GM23338 (cell line): ENCODE results near the gene ZNF248. TPM values are rescaled to one million over a fixed set of nuclear protein-coding genes. Genes with fewer than 3 reads are reported as not detected.

Experiments used
- ATAC-seq: fragments of 200-7000 bp; cut with Tn5 transposase; 3 replicates; pipeline ENCODE4 v1.9.1; 2020
- DNase-seq: peaks from one replicate; pipeline ENCODE4 v3.0.0-alpha.2; 2015; ENCODE audit warnings: low spot score
- H2AFZ ChIP-seq: fragments of 200-600 bp; sonication (generic); 2 replicates; pipeline ENCODE4 v1.8.0; 2016; ENCODE audit warnings: antibody characterized with exemption, mild to moderate bottlenecking, moderate library complexity
- H3F3A ChIP-seq: fragments of 200-600 bp; sonication (generic); replicated peaks from 2 replicates; pipeline ENCODE4 v1.8.0; 2017; ENCODE audit warnings: antibody characterized with exemption, mixed run types, low read depth
- H3K27ac ChIP-seq: fragments of 200-600 bp; sonication (generic); 2 replicates; pipeline ENCODE4 v1.6.1; 2016; ENCODE audit warnings: low read depth
- H3K27me3 ChIP-seq: fragments of 200-600 bp; sonication (generic); 2 replicates; pipeline ENCODE4 v1.8.0; 2016; ENCODE audit warnings: mild to moderate bottlenecking, mixed run types, moderate library complexity; ENCODE audit not compliant: insufficient read depth
- H3K36me3 ChIP-seq: fragments of 200-600 bp; sonication (generic); 2 replicates; pipeline ENCODE4 v1.8.0; 2016; ENCODE audit warnings: mild to moderate bottlenecking; ENCODE audit not compliant: insufficient read depth
- H3K4me1 ChIP-seq: fragments of 200-600 bp; sonication (generic); 2 replicates; pipeline ENCODE4 v1.8.0; 2016; ENCODE audit warnings: mild to moderate bottlenecking, moderate library complexity; ENCODE audit not compliant: insufficient read depth
- H3K4me2 ChIP-seq: fragments of 200-600 bp; sonication (generic); 2 replicates; pipeline ENCODE4 v1.7.1; 2017; ENCODE audit warnings: mixed run types
- H3K4me3 ChIP-seq: fragments of 200-600 bp; sonication (generic); 2 replicates; pipeline ENCODE4 v1.6.1; 2016; ENCODE audit warnings: mixed run types
- H3K79me2 ChIP-seq: fragments of 200-600 bp; sonication (generic); replicated peaks from 2 replicates; pipeline ENCODE4 v1.8.0; 2017; ENCODE audit warnings: mild to moderate bottlenecking; ENCODE audit not compliant: insufficient read depth
- H3K9me2 ChIP-seq: fragments of 200-600 bp; sonication (generic); 2 replicates; pipeline ENCODE4 v1.8.0; 2017; ENCODE audit not compliant: insufficient read depth
- H4K20me1 ChIP-seq: fragments of 200-600 bp; sonication (generic); replicated peaks from 2 replicates; pipeline ENCODE4 v1.8.0; 2017; ENCODE audit warnings: mild to moderate bottlenecking; ENCODE audit not compliant: insufficient read depth
- H3K27ac Mint-ChIP-seq: 2 replicates; pipeline ENCODE4 v1.8.0; 2020; ENCODE audit warnings: inconsistent platforms, mild to moderate bottlenecking, moderate library complexity, mixed read lengths
- H3K27me3 Mint-ChIP-seq: 3 replicates; pipeline ENCODE4 v1.8.0; 2022; ENCODE audit warnings: low read depth, mild to moderate bottlenecking, moderate library complexity, mixed read lengths, inconsistent platforms; ENCODE audit not compliant: insufficient read depth, poor library complexity
- H3K36me3 Mint-ChIP-seq: 3 replicates; pipeline ENCODE4 v1.8.0; 2021; ENCODE audit warnings: low read depth, mild to moderate bottlenecking, inconsistent platforms, moderate library complexity, mixed read lengths
- H3K4me1 Mint-ChIP-seq: 3 replicates; pipeline ENCODE4 v1.8.0; 2020; ENCODE audit warnings: mild to moderate bottlenecking, inconsistent platforms, mixed read lengths
- H3K4me3 Mint-ChIP-seq: 3 replicates; pipeline ENCODE4 v1.8.0; 2021; ENCODE audit warnings: moderate library complexity, mild to moderate bottlenecking, inconsistent platforms, mixed read lengths
- H3K9me3 Mint-ChIP-seq: 3 replicates; pipeline ENCODE4 v1.8.0; 2020; ENCODE audit warnings: moderate library complexity, mild to moderate bottlenecking, inconsistent platforms, mixed read lengths
- CTCF ChIP-seq, 2 experiments: fragments of 200-600 bp in 1 of 2; sonication (generic) in 1 of 2; conservative IDR thresholded peaks; 2 replicates each; pipeline versions ENCODE4 v1.5.1 to v1.6.1; 2016 to 2017; ENCODE audit warnings: antibody characterized with exemption in 2 of 2, low read depth in 2 of 2, mild to moderate bottlenecking in 2 of 2, moderate library complexity in 1 of 2
- ETS1 ChIP-seq: IDR thresholded peaks from 2 replicates; pipeline ENCODE4 v1.6.1; 2016; ENCODE audit warnings: antibody characterized with exemption
- JUNB ChIP-seq: IDR thresholded peaks from one replicate; pipeline ENCODE4 v1.6.1; 2016; ENCODE audit warnings: antibody characterized with exemption; ENCODE audit not compliant: unreplicated experiment
- NANOG ChIP-seq: IDR thresholded peaks from 2 replicates; pipeline ENCODE4 v1.6.1; 2016; ENCODE audit warnings: antibody characterized with exemption, borderline replicate concordance
- POLR2AphosphoS5 ChIP-seq: IDR thresholded peaks from 2 replicates; pipeline ENCODE4 v1.6.1; 2016; ENCODE audit warnings: antibody characterized with exemption, low read depth
- ZNF114 ChIP-seq: fragments of 250-450 bp; sonication (Bioruptor Pico); IDR thresholded peaks from 2 replicates; pipeline ENCODE4 v1.5.0; 2020; ENCODE audit warnings: mild to moderate bottlenecking, moderate library complexity
- ZNF462 ChIP-seq: fragments of 250-450 bp; sonication (Bioruptor Pico); IDR thresholded peaks from 2 replicates; pipeline ENCODE4 v1.5.0; 2020; ENCODE audit warnings: mild to moderate bottlenecking, moderate library complexity
- polyA plus RNA-seq: library from polyadenylated mRNA; unstranded; fragments of >200 nt; fragmentation: Nextera tagmentation; extraction: Ambion mirVana; gene quantifications from 2 replicates; pipeline ENCODE4 v1.2.1, GENCODE V29; 2016
- total RNA-seq: library from RNA; depleted of rRNA; stranded (reverse); fragments of >200 nt; shearing (Covaris generic); gene quantifications from 2 replicates; pipeline ENCODE4 v1.2.3, GENCODE V29; 2014

ZNF248 gene
- total and polyA plus RNA-seq, 2 experiments from 2014 or later = 2.7 to 5.3 TPM

GRCh38 chr10:37747081-37747480, 110.3 kb downstream of the ZNF248 start:
- DNase-seq = no peak
- Histone ChIP-seq H3K9me2 (no peaks in the 10 kb centered on the region), H3K4me1 (no peaks in the 10 kb centered on the region), H3K4me2 (no peak overlapping the region), H2AFZ (no peak overlapping the region), H3F3A (no peaks in the 10 kb centered on the region), H3K79me2 (no peaks in the 10 kb centered on the region), H3K4me3 (no peak overlapping the region), H3K27ac (no peak overlapping the region), H3K27me3 (no peaks in the 10 kb centered on the region), H4K20me1 (no peaks in the 10 kb centered on the region), H3K36me3 (no peaks in the 10 kb centered on the region; the same call in 1 of the 2 replicates)
- Mint-ChIP-seq H3K36me3 (peaks cover 29% of the 10 kb centered on the region), H3K4me3 (no peak overlapping the region), H3K9me3 (peaks cover 99% of the 10 kb centered on the region), H3K27me3 (no peaks in the 10 kb centered on the region), H3K27ac (no peak overlapping the region), H3K4me1 (no peaks in the 10 kb centered on the region)
- TF ChIP-seq POLR2AphosphoS5 = no peak
- TF ChIP-seq CTCF (conservative IDR thresholded peaks at IDR 0.05; ENCODE audit: low read depth in 2 of 2) = no peak
- no peak for TF ChIP-seq NANOG
- no peak for TF ChIP-seq ETS1
- no peak for TF ChIP-seq ZNF114 (CRISPR knock-in tag)
- TF ChIP-seq JUNB = no peak
- no peak for TF ChIP-seq ZNF462 (CRISPR knock-in tag)
- ATAC-seq = no peak
